Measurements from ENCODE around the gene CADPS2.

The CADPS2 gene

DNA sequence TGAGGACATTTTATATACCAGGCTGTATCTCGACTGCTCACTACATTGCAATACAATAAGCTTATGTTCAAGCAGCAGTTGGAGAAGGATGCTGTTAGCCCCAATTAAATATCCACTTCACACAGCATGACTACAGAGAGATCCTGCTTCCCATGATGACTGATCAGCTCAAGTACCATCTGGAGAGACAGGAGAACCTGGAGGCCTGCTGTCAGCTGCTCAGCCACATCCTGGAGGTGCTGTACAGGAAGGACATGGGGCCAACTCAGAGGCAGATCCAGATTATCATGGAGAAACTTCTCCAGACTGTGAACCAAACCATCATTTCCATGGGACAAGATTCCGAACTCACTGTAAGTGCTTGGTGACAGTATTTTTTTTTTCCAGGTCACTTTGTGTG, 209.8 kb downstream of the CADPS2 start:
- TF ChIP-seq, protein P1, sequence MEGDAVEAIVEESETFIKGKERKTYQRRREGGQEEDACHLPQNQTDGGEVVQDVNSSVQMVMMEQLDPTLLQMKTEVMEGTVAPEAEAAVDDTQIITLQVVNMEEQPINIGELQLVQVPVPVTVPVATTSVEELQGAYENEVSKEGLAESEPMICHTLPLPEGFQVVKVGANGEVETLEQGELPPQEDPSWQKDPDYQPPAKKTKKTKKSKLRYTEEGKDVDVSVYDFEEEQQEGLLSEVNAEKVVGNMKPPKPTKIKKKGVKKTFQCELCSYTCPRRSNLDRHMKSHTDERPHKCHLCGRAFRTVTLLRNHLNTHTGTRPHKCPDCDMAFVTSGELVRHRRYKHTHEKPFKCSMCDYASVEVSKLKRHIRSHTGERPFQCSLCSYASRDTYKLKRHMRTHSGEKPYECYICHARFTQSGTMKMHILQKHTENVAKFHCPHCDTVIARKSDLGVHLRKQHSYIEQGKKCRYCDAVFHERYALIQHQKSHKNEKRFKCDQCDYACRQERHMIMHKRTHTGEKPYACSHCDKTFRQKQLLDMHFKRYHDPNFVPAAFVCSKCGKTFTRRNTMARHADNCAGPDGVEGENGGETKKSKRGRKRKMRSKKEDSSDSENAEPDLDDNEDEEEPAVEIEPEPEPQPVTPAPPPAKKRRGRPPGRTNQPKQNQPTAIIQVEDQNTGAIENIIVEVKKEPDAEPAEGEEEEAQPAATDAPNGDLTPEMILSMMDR (IDR thresholded peaks at IDR 0.05): no peak

DNA sequence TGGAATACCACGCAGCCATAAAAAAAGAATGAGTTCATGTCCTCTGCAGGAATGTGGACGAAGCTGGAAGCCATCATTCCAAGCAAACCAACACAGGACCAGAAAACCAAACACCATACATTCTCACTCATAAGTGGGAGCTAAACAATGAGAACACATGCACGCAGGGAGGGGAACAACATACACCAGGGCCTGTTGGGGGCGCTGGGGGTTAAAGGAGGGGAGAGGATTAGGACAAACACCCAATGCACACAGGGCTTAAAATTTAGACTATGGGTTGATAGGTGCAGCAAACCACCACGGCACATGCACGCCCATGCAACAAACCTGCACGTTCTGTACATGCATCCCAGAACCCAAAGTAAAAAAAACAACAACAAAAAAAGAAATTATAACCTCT, 210.6 kb downstream of the CADPS2 start:
- TF ChIP-seq, protein P1 (IDR thresholded peaks at IDR 0.05): no peak

DNA sequence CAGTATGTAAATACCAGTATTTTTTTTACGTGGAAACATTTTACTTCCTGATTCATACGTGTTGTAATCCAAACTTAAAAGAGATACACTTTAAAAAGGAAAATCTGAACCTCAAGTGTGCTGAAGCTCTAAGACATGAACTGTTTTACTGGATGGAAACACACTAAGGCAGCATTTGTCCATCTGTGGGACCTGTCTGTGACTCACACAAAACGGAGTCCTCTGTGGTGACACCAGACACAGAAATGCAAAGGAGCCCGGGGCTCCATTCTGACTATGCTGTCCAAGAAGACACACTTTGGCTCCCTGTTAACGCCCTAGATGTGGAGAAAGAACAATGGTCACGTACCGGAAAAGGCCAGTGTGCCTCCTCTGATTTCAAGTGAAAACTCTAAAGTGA, 211.2 kb downstream of the CADPS2 start:
- TF ChIP-seq, protein P1 (IDR thresholded peaks at IDR 0.05): no peak

DNA sequence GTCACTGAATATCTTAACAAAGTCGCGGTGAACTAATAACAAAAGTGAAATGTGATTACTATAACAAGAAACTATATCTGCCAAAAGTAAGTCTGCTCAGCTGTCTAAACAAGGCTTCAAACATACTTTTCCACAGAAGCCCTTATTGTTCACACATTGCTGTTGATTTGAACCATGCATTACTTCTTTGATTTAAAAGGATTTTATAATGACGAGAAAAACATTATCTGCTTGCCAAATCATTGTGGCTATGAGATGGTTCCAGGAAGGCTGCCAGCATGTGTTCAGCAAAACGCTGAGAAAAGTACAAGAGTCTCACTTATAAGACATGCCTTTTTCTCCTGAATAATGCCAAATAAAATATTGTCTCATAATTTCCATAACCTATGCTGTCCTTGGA, 211.8 kb downstream of the CADPS2 start:
- TF ChIP-seq, protein P1 (IDR thresholded peaks at IDR 0.05): no peak

DNA sequence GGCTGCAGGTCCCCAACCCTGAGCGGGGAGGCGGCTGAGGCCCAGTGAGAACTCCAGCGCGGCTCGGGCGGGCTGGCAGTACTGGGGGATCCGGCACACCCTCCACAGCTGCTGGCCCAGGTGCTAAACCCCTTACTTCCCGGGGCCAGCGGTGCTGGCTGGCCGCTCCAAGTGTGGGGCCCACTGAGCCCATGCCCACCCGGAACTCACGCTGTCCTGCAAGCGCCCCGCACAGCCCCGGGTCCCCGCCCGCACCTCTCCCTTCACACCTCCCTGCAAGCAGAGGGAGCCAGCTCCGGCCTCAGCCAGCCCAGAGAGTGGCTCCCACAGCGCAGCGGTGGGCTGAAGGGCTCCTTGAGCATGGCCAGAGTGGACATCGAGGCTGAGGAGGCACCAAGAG, 212.3 kb downstream of the CADPS2 start:
- TF ChIP-seq, protein P1 (IDR thresholded peaks at IDR 0.05): no peak

DNA sequence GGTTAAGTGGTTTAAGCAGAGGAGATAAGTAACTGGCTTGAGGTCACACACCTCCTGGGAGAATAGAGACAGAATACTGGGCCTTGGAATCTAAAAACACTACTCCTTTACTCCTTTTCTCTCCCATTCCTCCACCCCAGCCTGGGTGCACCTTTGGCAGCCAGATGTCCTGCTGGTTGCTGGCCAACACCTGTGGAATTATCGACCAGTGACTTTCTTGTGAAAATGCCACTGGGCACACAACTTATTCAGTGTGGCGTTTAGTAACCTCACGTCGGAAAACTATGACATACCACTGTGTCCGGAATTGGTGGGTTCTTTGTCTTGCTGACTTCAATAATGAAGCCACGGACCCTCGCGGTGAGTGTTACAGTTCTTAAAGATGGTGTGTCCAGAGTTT, 213.7 kb downstream of the CADPS2 start:
- TF ChIP-seq, protein P1 (IDR thresholded peaks at IDR 0.05): no peak

DNA sequence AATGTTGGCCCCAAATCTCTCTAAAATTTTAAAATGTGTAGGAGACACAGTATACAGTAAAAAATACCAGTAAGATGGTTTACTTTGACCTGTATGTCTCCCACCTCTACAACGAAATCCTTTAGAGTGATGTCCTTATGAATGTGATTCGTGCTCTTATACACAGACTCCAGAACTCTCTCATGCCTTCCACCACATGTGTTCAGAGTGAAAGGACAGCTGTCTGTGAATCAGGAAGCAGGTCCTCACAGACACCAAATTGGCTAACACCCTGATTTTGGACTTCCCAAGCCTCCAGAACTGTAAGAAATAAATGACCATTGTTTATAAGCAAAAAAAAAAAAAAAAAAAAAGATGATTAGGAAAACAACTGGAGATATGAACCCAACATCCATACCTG, 222.5 kb downstream of the CADPS2 start:
- TF ChIP-seq, protein P1 (IDR thresholded peaks at IDR 0.05): no peak

DNA sequence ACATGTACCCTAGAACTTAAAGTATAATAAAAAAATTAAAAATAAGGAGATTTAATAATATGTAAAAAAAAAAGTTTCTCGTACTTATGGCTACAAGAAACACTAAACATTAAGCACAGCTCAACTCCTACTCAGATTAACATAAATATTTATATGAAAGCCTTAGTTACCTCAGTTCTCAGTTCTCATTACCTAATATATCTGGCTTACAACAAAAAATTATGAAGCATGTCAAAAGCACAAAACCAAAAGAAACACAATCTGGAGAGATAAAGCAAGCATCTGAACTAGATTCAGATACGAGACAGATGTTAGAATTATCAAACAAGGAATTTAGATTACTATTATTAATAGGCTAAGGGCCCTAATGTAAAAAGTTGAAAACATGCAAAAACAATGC, 227.4 kb downstream of the CADPS2 start:
- TF ChIP-seq, protein P1 (IDR thresholded peaks at IDR 0.05): no peak
